ENCODE measurements around the gene RTP2. TPM values are rescaled to one million over a fixed set of nuclear protein-coding genes. Genes with fewer than 3 reads are reported as not detected.

Gene RTP2
- total and polyA plus RNA-seq, 10 of the 15 experiments (the other 5 are each of a cell fraction or from before 2014, with no cell fraction given) = not detected

- H3K79me2 ChIP-seq (ENCODE audit: control insufficient read depth, insufficient read depth, low read length) = no peaks in the 10 kb centered on the region
- FAIRE-seq = no peak
- H3K4me2 ChIP-seq (ENCODE audit: control insufficient read depth, insufficient read depth) = no peak overlapping the region
- no TSS peak for BruUV-seq (replicated peaks)
- H3K36me3 ChIP-seq (ENCODE audit: control insufficient read depth in 2 of 2, insufficient read depth in 2 of 2, low read length in 1 of 2) = no peaks in the 10 kb centered on the region
- ChIA-PET POLR2A (no interaction called here), CTCF (interaction anchor here (1.4 to 4.5 kb wide), 4 partner anchors 11 to 342 kb away, joined by 3 to 28 read pairs (median 10); no protein-coding TSS in a partner anchor), SMC1A (ENCODE audit: uncharacterized antibody, unreplicated experiment) (interaction anchor here (0.8 to 1.7 kb wide), 4 partner anchors 8 to 45 kb away, joined by 3 to 6 read pairs (median 3); no protein-coding TSS in a partner anchor), RAD21 (ENCODE audit: unreplicated experiment) (no interaction called here)
- in situ Hi-C loops (cut with MboI) (no loop called here), intact Hi-C loops (cut with micrococcal nuclease; ENCODE audit: unreplicated experiment) (no loop called here)
- H4K20me1 ChIP-seq (ENCODE audit: control insufficient read depth, insufficient read depth) = no peaks in the 10 kb centered on the region
- TF ChIP-seq SMC3 (IDR thresholded peaks at IDR 0.05; ENCODE audit: borderline replicate concordance, low read length) (no peak), EP300 (IDR thresholded peaks at IDR 0.05; ENCODE audit: borderline replicate concordance in 1 of 2, control insufficient read depth in 1 of 2, low read depth in 2 of 2, low read length in 2 of 2) (no peak), MLLT1 (IDR thresholded peaks at IDR 0.05) (no peak), TAF1 (IDR thresholded peaks at IDR 0.05; ENCODE audit: borderline replicate concordance, low read depth, low read length) (no peak), E2F8 (IDR thresholded peaks at IDR 0.05; ENCODE audit: low read depth, partially characterized antibody) (no peak), RFX5 (IDR thresholded peaks at IDR 0.05; ENCODE audit: low read depth, low read length) (no peak), CREB1 (IDR thresholded peaks at IDR 0.05; ENCODE audit: low read depth) (no peak), SIN3A (IDR thresholded peaks at IDR 0.05; ENCODE audit: low read depth, low read length) (no peak), MYC (IDR thresholded peaks at IDR 0.05; ENCODE audit: insufficient read depth, insufficient read length, insufficient replicate concordance, low read length, severe bottlenecking) (no peak), ZBED1 (IDR thresholded peaks at IDR 0.05; ENCODE audit: borderline replicate concordance) (no peak)
- no peak overlapping the region for H2AFZ ChIP-seq (ENCODE audit: control insufficient read depth, low read depth, low read length)
- H3K27ac ChIP-seq (ENCODE audit: control insufficient read depth, insufficient read depth) = no peak overlapping the region
- H3K4me1 ChIP-seq (ENCODE audit: control insufficient read depth, insufficient read depth, low read length) = no peaks in the 10 kb centered on the region
- no peak overlapping the region for H3K4me3 ChIP-seq
- DNase-seq (ENCODE audit: low read depth, low spot score) = no peak
- H3K9ac ChIP-seq (ENCODE audit: control insufficient read depth, insufficient read depth, low read length) = no peak overlapping the region
- no peak for ATAC-seq
- peaks cover 0 to 6% of the 10 kb centered on the region in 2 experiments; a peak in 2 of 4 replicates for H3K27me3 ChIP-seq (replicated peaks in 1 of 2; ENCODE audit: control insufficient read depth in 2 of 2, insufficient read depth in 2 of 2, low read length in 1 of 2)
- no peaks in the 10 kb centered on the region for H3K9me3 ChIP-seq (replicated peaks; ENCODE audit: control insufficient read depth, insufficient read depth, low read length)
Observed at GRCh38 chr3:187661267-187661666, 41.1 kb downstream of the RTP2 start.

All from GM12878 (cell line).